Measurements from ENCODE around the gene ZNF121.
"Not testable (repeated sequence)": the region's sequence is repeated elsewhere in the genome, so short reads cannot be mapped to it uniquely, and the experiment has no call there.

The ZNF121 gene

DNA sequence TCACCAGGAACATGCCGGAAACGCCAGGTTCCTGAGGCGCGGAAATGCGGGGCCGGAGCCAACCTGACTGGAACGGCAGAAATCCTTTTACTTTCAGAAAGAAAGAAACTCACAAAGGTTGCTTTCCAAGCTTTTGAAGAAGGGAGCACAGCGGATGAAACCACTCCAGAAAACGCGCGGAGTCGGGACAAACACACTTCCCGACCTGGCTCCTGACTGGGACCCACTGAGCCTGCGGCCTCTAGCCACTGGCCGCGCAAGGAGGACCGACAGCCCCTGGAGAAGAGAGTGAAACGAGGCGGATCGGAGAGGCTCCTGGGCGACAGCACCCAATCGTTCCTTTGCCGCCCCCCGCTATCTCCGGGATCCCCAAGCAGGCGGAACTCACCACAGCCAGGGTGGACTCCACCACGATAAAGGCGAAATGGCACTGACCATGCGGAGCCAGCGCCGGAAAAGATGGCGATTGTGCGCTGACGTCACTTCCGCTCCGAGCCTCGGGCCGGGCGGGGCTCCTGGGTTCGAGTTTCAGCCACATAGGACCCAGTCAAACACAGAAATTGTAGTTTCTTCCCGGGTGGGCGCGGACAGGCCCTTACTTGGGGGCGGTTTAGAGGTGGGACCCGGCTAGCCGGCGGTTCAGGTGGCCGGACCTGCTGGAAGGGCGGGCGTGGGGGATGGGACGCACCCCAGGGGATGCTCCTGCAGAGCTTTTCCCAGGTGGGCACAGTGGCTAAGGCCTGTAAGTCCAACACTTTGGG, at the start of gene ZNF121:
Gene ZNF121 (minus strand): TSS at position 432 of the 761 bp plus-strand sequence. CDS start 16,407 bp downstream, outside the sequence.
- in situ Hi-C loops (cut with MboI; ENCODE audit: low sequenced_read_pairs) = no loop called here

DNA sequence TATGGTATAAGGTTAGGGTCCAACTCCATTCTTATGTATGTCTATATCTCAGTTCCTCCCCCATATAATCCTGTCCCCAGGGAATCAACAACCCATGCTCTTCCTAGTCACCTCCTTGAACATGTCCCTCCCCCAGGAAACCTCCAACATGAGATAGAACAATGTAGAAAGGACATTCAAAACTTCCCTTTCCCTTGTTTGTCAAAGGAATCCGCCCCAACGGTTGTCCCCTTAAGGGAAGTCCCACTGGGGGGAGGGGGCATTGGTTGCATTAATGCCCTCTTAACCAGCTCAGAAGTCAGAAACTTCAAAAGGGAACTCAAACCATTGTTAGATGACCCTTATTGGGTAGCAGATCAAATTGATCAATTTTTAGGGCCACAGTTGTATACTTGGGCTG, 43.6 kb upstream of the ZNF121 start:
- in situ Hi-C loops (cut with MboI; ENCODE audit: low sequenced_read_pairs) = loop anchor here (10.0 kb wide), 1 partner anchor 167 kb away; no protein-coding TSS in a partner anchor

DNA sequence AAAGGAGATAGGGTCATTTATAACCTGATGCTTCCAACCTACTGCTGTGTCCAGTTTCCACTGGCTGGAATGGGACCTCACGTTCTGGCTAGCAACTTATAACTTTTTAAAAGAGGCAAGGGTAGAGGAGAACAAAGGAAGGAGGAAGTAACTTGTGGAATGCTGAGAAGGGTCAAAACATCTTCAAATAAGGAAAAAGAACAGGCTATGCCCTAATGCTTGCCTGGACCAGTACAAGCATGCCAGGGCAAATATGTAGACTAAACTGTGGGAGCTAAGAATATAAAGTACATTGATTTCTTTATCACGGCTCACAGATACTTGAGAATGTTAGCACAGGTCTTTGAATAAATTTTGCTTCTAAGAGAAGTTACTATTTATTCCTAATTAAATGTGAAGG, 38.2 kb upstream of the ZNF121 start:
- in situ Hi-C loops (cut with MboI; ENCODE audit: low sequenced_read_pairs) = loop anchor here (10.0 kb wide), 1 partner anchor 172 kb away; no protein-coding TSS in a partner anchor

DNA sequence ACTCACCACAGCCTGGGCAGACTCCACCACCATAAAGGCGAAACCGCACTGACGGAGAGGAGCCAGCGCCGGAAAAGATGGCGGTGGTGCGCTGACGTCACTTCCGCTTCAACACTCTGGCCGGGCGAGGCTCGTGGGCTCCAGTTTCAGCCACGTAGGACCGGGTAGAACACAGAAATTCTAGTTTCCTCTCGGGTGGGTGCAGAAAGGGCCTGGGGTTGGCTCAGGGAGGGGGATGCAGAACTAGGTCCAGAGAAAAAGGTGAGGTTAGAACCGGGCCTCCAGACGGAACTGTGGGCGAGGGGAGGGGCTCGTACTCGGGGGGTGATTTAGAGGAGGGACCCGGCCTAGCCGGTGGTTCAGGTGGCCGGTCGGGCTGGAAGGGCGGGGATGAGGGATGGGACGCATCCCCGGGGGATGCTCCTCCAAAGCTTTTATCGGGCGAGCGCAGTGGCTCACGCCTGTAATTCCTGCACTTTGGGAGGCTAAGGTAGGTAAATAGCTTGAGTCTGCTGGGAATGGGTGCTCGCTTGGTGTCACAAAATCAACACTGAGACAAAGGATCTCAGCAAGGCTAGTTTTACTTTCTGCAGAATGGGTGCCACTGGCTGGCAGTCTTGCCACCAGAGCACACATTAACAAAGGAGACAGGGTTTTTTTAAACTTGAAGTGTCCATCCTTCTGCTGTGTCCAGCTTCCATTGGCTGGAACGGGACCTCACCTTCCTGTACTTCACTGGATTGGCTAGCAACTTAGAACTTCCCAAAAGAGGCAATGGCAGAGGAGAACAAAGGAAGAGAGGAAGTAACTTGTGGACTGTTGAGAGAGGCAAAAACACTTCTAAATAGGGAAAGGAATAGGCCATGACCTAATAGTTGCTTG, 37.1 kb upstream of the ZNF121 start, which contains the start of gene ZNF561:
Gene ZNF561 (minus strand): TSS at position 77 of the 882 bp plus-strand sequence. CDS start 1,776 bp downstream, outside the sequence.
- in situ Hi-C loops (cut with MboI; ENCODE audit: low sequenced_read_pairs) = loop anchor here (10.0 kb wide), 1 partner anchor 173 kb away; no protein-coding TSS in a partner anchor

DNA sequence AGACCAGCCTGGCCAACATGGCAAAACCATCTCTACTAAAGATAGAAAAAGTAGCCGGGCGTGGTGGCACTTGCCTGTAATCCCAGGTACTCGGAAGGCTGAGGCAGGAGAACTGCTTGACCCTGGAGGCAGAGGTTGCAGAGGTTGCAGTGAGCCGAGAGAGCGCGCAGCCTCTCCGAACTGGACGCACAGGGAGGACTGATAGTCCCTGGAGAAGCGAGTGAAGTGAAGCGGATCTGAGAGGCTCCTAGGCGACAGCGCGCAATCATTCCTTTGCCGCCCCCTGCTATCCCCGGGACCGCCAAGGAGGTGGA, 36.5 kb upstream of the ZNF121 start:
- in situ Hi-C loops (cut with MboI; ENCODE audit: low sequenced_read_pairs) = loop anchor here (10.0 kb wide), 1 partner anchor 174 kb away; no protein-coding TSS in a partner anchor

DNA sequence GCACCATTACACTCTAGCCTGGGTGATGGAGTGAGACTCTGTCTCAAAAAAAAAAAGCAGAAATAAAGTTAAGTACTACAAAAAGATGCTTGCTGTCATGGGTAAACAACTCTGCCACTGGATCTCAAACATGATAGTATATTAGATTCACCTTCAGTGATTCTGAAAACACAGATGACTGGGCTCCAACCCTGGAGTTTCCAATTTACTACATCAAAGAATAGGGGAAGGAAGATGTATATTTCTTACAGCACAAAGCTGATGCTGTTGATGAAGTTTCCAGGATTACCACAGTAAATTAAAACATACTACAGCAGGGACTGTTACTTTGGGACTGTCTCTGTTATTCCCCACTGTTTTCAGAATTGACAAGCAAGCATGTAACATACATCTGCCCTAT, 31.5 kb upstream of the ZNF121 start:
- in situ Hi-C loops (cut with MboI; ENCODE audit: low sequenced_read_pairs) = no loop called here

DNA sequence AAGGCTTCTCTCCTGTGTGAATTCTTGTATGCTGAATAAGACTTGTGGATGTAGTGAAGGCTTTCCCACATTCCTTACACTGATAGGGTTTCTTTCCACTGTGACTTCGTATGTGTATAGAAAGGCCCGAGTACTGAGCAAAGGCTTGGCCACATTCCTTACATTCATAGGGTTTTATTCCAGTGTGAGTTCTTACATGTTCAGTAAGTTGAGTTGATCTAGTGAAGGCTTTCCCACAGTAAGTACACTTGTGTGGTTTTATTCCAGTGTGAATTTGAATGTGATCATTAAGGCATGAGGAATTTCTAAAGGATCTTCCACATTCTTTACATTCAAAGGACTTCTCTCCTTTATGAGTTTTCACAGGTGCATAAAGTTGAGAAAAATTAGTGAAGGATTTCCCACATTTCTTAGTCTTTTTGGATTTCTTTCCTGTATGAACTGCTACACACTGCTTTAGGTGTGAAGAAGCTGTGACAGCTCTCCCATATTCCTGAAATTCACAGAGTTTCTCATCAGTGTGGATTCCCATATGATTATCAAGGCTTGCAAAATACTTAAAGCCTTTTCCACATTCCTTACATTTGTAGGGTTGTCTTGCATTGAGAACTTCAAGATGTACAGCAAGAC, 26.3 kb upstream of the ZNF121 start:
- in situ Hi-C loops (cut with MboI; ENCODE audit: low sequenced_read_pairs) = no loop called here

DNA sequence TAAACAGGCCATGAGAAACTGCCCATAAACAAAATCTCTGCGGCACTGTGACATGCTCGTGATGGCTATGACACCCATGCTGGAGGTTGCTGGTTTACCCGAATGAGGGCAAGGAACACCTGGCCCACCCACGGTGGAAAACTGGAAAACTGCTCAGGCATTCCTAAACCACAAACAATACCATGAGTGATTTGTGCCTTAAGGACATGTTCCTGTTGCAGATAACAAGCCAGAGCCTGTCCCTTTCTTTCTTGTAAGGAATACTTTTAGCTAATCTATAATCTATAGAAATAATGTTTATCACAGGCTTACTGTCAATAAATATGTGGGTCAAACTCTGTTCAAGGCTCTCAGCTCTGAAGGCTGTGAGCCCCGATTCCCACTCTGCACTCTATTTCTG, 24.6 kb upstream of the ZNF121 start:
- in situ Hi-C loops (cut with MboI; ENCODE audit: low sequenced_read_pairs) = no loop called here

DNA sequence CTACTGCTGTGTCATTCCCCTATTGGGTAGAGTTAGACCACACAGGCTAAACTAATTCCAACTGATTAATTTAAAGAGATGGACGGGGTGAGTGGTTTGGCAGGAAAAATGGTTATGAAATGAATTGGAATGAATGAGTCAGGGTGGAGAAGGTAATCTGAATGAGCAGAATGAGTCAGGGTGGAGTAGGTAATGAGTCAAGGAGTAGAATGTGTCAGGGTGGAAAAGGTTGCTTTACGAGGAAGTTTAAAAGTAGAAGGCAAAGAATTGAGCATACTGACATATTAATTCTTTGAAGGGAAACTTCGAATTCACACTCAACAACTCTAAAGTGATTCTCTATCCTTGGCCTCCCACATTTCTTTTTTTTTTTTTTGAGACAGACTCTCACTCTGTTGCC, 12.7 kb upstream of the ZNF121 start:
- in situ Hi-C loops (cut with MboI; ENCODE audit: low sequenced_read_pairs) = no loop called here

DNA sequence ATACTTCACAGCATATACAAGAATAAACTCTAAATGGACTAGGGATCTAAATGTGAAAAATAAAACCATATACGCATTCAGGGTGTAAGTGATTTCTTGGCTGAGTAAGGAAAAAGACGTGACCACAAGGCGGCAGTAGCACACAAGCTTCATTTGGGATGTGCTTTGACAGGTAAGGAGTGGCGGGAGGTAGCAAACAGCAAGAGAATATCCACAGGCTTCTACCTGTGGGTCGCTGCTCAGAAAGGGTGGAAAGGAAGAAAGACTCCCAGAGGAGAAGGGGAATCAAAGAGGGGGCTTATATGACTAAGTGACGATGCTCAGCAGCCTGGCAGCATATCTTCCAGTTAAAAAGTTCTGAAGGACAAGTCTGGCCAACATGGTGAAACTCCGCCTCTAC, 2.5 kb upstream of the ZNF121 start:
- in situ Hi-C loops (cut with MboI; ENCODE audit: low sequenced_read_pairs) = no loop called here

DNA sequence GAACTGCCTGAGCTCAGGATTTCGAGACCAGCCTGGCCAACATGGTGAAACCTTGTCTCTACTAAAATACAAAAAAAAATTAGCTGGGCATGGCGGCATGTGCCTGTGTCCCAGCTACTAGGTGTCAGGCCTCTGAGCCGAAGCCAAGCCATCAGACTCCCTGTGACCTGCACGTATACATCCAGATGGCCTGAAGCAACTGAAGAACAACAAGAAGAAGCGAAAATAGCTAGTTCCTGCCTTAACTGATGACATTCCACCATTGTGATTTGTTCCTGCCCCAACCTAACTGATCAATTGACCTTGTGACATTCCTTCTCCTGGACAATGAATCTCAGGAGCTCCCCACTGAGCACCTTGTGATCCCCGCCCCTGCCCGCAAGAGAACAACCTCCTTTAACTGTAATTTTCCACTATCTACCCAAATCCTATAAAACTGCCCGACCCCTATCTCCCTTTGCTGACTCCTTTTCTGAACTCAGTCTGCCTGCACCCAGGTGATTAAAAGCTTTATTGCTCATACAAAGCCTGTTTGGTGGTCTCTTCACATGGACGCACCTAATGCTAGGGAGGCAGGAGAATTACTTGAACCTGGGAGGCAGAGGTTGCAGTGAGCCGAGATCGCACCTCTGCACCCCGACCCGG, 2.1 kb downstream of the ZNF121 start:
- in situ Hi-C loops (cut with MboI; ENCODE audit: low sequenced_read_pairs) = not testable (repeated sequence)

DNA sequence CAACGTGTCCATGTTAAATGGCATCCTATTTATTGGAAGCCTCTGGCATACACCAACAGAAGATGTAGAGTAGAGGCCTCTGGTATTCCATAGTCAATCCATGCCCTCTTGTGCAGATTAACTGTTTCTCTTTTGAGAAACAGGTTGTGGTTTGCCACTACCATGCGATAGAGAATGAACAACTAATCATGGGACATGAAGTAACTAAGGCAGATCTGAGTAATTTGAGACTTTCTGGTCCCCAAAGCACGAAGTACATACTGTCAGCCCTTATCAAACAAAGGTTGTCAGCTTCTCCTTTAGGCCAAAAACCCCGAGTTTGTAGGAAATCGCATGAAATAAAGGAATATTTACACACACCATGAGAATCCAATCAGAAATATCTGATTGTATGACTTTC, 3.6 kb downstream of the ZNF121 start:
- in situ Hi-C loops (cut with MboI; ENCODE audit: low sequenced_read_pairs) = no loop called here

DNA sequence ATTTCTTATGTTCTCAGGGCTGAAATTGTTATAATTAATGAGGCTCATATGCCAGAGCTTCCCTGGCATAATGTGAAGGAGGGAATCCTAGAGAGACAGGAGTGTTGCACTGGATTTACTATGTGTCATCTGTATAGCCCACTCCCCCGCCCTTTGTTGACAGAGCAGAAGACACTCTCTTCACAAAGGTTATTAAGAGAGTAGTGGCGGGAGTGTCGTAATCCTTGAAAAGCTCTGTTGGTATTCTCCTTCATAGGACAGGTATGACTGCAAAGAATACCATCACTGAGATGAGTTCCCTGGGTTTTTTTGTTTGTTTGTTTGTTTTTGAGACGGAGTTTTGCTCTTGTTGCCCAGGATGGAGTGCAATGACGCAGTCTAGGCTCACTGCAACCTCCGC, 14.0 kb downstream of the ZNF121 start:
- in situ Hi-C loops (cut with MboI; ENCODE audit: low sequenced_read_pairs) = no loop called here

DNA sequence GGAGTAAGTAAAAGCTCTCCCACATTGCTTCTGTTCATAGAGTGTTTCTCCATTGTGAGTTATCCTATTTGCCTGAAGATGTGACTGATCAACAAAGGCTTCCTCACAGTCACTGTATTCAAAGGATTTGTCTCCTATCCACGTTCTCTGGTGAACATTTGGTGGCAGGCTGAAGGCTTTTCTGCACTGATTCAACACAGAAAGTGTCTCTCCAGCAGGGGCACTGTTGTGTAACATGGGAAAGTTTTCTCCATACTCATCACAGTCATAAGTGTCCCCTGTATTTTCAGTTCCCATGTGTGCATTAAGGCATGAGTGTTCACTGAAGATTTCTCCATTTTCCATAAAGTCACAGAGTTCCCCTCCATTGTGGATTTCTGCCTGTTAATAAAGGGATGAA, 17.6 kb downstream of the ZNF121 start:
- in situ Hi-C loops (cut with MboI; ENCODE audit: low sequenced_read_pairs) = no loop called here

DNA sequence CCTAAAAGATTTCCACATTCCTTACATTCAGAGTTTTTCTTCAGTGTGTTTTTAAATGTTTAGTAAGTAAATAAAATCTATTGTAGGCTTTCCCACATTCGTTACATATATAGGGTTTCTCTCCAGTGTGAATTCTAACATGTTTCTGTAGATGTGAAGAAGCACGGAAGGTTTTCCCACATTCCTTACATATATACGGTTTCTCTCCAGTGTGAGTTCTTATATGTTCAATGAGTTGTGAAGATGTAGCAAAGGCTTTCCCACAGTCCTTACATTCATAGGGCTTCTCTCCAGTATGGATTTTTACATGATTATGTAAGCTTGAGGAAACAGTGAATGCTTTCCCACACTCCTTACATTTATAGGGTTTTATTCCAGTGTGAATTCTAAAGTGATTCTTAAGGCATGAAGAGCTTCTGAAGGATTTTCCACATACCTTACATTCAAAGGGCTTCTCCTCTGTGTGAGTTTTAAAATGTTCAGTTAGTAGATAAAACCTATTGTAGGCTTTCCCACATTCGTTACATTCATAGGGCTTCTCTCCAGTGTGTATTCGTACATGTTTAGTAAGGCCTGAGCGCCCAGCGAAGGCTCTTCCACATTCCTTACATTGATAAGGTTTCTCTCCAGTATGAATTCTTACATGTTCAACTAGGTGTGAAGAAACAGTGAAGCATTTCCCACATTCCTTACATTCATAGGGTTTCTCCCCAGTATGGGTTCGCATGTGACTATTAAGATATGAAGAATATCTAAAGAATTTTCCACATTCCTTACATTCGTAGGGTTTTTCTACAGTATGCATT, 18.2 kb downstream of the ZNF121 start:
- in situ Hi-C loops (cut with MboI; ENCODE audit: low sequenced_read_pairs) = no loop called here

DNA sequence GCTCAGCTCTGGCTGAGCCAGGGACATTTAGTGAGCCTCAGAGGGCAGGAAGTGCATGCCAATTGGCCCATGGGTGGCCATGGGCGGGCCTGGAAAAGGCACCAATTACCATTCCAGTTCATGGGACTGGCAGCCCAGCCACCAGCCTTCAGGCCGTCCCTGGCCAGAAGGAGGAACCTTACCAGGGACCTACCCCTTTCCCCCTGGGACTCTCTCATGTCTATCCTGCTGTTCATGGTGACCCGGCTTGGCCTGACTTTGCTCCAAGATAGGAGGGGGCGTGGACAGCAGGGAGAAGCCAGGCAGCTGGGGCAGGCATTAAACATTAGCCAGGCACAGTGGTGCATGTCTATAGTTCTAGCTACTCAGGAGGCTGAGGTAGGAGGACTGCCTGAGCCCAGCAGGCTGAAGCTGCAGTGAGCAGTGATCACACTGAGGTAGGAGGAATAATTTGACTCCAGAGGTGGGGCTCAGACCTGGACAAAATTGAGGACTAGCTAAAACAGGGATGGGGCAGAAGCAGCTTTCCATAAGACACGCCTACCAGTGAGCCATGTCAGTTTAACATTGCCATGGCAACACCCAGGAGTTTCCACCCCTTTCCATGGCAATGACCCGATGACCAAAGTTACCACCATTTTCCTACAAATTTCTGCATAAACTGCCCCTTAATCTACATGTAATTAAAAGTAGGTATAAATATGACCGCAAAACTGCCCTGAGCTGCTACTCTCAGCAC, 31.6 kb downstream of the ZNF121 start:
- in situ Hi-C loops (cut with MboI; ENCODE audit: low sequenced_read_pairs) = no loop called here

DNA sequence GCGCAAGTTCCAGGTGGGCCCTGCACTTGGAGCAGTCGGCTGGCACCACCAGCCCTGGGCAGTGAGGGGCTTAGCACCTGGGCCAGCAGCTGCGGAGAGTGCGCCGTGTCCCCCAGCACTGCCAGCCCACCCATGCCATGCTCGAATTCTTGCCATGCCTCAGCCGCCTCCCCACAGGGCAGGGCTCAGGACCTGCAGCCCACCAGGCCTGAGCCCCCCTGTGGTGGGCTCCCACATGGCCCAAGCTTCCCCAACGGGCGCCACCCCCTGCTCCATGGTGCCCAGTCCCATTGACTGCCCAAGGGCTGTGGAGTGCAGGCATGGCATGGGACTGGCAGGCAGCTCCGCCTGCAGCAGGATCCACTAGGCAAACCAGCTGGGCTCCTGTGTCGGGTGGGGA, 36.4 kb downstream of the ZNF121 start:
- in situ Hi-C loops (cut with MboI; ENCODE audit: low sequenced_read_pairs) = no loop called here

DNA sequence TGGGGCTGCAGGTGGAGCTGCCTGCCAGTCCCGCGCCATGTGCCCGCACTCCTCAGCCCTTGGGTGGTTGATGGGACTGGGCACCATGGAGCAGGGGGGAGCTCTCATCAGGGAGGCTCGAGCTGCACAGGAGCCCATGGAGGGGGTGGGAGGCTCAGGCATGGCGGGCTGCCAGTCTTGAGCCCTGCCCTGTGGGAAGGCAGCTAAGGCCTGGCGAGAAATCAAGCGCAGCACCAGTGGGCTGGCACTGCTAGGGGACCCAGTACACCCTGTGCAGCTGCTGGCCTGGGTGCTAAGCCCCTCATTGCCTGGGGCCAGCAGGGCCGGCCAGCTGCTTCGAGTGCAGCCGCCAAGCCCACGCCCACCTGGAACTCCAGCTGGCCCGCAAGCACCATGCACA, 43.0 kb downstream of the ZNF121 start:
- in situ Hi-C loops (cut with MboI; ENCODE audit: low sequenced_read_pairs) = not testable (repeated sequence)

DNA sequence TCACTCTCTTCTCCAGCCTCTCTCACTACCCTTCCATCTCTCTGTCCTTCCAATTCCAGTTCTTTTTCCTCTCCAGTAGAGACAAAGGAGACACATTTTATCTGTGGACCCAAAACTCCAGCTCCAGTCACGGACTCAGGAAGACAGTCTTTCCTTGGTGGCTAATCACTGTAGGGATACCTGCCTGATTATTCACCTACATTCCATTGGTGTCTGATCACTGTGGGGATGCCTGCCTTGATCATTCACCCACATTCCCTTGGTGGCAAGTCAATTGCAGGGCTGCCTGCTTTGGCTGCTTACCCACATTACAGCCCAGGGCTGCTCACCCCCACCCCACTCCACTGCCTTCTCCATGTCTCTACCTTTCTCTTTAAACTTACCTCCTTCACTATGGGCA, 44.4 kb downstream of the ZNF121 start:
- in situ Hi-C loops (cut with MboI; ENCODE audit: low sequenced_read_pairs) = not testable (repeated sequence)
